ENCODE results near the gene C6orf132. TPM values are rescaled to one million over a fixed set of nuclear protein-coding genes. Genes with fewer than 3 reads are reported as not detected.

The C6orf132 gene
- total RNA-seq, 1 donor from 2014 or later, result 0.18 TPM

DNA sequence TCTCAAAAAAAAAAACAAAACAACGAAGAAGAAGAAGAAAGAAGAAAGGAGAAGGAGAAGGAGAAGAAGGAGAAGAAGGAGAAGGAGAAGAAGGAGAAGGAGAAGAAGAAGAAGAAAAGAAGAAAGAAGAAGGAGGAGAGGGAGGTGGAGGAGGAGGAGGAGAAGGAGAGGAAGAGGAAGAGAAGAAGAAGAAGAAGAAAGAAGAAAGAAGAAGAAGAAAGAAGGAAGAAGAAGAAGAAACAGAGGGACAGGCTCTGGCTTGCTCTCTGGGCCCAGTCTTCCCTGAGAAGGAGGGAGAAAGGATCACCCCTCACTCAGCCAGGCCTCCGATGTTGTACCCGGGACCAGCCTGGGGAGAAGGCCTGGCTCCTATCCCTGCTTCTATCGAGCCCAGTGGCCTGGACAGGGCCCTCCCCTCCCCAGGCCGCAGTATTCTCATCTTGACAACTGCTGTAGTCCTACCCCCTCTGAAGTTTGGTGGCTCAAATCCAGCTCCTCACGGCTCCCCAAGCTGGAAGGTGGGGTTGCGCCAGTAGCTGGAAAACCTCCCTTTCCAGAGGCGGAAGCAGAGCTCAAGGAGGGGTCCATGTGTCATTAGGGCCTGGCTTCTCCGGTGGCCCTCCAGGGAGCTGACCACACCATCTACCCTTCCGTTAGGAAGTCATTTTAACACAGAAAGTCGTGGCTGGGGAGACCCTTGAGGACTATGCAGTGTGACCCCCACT, 18.9 kb downstream of the C6orf132 start:
- DNase-seq (ENCODE audit: low spot score), result no peak
- Mint-ChIP-seq H3K4me1 (ENCODE audit: low read depth) (no peaks in the 10 kb centered on the region), H3K9me3 (no peaks in the 10 kb centered on the region), H3K27ac (no peak overlapping the region), H3K36me3 (ENCODE audit: low read depth) (no peaks in the 10 kb centered on the region), H3K27me3 (ENCODE audit: insufficient read depth) (no peaks in the 10 kb centered on the region), H3K4me3 (no peak overlapping the region)
- intact Hi-C loops (cut with micrococcal nuclease), result no loop called here

DNA sequence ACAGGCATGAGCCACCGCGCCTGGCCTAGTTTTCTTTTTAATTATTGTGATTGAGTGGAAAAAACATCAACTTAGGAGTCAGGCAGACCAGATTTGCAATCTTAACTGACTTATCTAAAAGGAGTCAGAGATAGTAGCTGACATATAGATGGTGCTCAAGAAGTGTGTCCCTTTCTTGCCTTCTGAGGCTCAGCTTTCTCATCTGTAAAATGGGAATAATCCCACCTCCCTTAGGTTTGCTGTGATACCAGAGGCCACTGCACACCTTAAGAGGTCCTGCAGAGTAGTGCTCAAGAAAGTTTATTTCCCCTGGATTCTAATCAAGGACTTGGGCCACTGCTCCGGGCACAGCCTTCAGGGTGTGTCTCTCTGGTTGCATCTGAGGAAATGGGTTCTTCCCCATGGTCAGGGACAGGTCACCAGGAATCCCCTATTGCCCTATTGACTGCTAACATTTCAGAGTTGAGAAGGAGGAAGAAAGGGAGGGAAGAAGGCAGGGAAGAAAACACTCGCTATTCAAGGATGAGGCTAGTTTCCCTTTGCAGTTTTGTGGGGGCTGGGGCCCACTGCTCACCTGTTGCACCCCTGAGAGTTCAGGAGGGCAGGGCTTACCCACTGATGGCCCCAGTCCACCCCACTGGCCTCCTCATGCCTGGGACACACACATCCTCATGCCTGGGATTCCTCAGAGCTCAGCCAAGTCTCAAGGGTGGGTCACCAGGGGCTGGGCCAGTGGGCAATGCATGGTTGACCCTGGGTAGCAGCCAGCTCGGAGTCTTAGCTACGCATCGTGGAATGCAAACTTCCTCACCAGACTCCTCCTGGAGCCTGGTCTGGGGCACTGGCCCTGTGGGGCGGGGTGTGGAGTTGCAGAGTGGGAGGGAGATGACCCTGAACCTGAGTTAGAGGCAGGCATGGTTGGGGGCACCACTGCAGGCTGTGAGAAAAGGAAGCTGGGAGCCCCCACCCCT, 21.2 kb downstream of the C6orf132 start:
- H3K9me3 Mint-ChIP-seq, result no peaks in the 10 kb centered on the region
- no peak for DNase-seq (ENCODE audit: low spot score)
- H3K36me3 Mint-ChIP-seq (ENCODE audit: low read depth), result no peaks in the 10 kb centered on the region
- intact Hi-C loops (cut with micrococcal nuclease), result no loop called here
- H3K4me1 Mint-ChIP-seq (ENCODE audit: low read depth), result no peaks in the 10 kb centered on the region
- no peak overlapping the region for H3K27ac Mint-ChIP-seq
- H3K4me3 Mint-ChIP-seq, result no peak overlapping the region
- peaks cover 3% of the 10 kb centered on the region for H3K27me3 Mint-ChIP-seq (ENCODE audit: insufficient read depth)

DNA sequence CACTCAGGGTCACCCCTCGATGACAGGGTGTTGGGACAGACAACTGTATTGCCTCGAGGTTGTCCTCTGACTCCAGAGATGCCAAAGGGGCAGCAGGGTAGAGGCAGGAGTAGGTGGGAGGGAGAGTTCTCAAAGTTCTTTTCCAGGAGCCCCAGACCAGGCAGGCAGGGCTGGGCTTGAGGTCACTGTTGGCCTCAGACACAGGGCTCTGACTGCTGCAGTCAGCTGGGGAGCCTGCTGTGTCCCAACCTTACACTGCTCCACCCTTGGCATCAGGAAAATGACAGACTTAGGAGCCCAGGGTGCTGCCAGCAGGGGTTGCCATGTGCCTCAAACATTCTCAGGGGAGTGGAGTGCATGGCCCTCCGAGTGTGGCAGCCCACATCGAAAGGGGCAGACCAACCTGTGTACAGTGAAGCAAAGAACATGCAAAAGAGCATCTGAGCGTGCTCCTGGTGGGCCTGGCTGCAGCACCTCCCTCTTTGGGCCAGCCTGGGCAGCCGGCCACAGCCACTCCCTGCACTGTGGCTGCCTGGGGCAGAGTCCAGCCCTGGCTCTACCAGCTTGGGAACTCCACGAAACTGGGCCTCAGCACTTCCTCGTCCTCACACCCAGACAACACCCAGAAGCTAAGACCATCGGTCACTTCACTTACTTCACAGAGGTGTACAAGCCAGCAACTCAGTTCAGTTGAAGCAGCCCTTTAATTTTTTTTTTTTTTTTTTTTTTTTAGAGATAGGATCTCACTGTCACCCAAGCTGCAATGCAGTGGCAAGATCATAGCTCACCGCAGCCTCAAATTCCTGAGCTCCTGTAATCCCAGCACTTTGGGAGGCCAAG, 24.0 kb downstream of the C6orf132 start:
- intact Hi-C loops (cut with micrococcal nuclease), result no loop called here

DNA sequence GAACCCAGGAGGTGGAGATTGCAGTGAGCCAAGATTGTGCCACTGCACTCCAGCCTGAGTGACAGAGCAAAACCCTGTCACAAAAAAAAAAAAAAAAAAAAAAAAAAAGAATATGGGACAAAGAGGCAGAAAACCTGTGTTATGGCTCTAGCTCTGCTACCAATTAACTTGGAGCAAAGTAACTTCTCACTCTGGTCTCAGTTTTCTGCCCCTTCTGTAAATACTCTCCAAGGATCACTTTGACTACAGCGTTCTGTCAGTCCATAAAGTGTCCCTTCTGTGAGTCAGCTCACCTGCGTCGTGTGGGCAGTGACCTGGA, 24.6 kb downstream of the C6orf132 start:
- DNase-seq (ENCODE audit: low spot score), result no peak
- Mint-ChIP-seq H3K36me3 (ENCODE audit: low read depth) (no peaks in the 10 kb centered on the region), H3K27ac (no peak overlapping the region), H3K4me1 (ENCODE audit: low read depth) (no peaks in the 10 kb centered on the region), H3K9me3 (no peaks in the 10 kb centered on the region), H3K27me3 (ENCODE audit: insufficient read depth) (peaks cover 6% of the 10 kb centered on the region), H3K4me3 (no peak overlapping the region)
- intact Hi-C loops (cut with micrococcal nuclease), result no loop called here

More for the DNA sequence above, 24.0 kb downstream of the C6orf132 start:
- H3K27ac Mint-ChIP-seq, result no peak overlapping the region
- H3K36me3 Mint-ChIP-seq (ENCODE audit: low read depth), result no peaks in the 10 kb centered on the region
- H3K4me3 Mint-ChIP-seq, result no peak overlapping the region
- no peaks in the 10 kb centered on the region for H3K9me3 Mint-ChIP-seq
- peaks cover 6% of the 10 kb centered on the region for H3K27me3 Mint-ChIP-seq (ENCODE audit: insufficient read depth)
- no peak for DNase-seq (ENCODE audit: low spot score)
- H3K4me1 Mint-ChIP-seq (ENCODE audit: low read depth), result no peaks in the 10 kb centered on the region

DNA sequence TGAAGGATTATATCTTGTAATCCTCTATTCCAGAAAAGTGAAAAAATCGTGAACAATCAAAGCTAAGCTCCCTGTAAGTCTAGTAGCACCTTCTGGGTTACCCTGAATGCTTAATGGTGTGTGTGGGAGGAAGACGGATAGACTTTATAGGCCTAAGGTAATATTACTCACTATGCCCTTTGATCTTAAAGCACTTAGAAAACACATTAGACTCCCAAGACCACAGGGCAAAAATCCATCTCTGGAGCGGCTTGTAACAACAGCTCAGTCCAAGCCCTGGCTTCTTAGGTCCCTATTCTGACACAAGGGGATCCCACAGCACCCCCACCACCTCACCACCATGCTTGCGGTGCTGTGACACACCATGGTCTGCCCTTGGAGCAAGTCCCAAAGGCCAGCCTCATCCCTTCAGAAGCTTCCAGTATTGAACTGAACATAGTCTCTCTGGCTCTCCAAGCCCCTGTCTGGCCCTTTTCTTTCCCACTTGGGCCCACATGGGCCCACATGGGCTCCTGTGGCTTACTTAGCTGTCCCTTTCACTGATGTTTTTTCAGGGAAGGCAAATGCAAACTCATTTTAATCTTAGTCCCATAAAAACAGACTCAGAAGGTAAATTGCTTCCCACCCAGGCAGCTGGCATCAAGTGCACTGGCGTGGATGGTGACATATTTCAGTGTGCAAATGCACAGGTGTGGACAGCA, 28.3 kb downstream of the C6orf132 start:
- intact Hi-C loops (cut with micrococcal nuclease), result no loop called here
- no peaks in the 10 kb centered on the region for H3K9me3 Mint-ChIP-seq
- no peak overlapping the region for H3K4me3 Mint-ChIP-seq
- H3K4me1 Mint-ChIP-seq (ENCODE audit: low read depth), result no peaks in the 10 kb centered on the region
- no peak overlapping the region for H3K27ac Mint-ChIP-seq
- H3K27me3 Mint-ChIP-seq (ENCODE audit: insufficient read depth), result peaks cover 12% of the 10 kb centered on the region
- no peak for DNase-seq (ENCODE audit: low spot score)
- no peaks in the 10 kb centered on the region for H3K36me3 Mint-ChIP-seq (ENCODE audit: low read depth)

DNA sequence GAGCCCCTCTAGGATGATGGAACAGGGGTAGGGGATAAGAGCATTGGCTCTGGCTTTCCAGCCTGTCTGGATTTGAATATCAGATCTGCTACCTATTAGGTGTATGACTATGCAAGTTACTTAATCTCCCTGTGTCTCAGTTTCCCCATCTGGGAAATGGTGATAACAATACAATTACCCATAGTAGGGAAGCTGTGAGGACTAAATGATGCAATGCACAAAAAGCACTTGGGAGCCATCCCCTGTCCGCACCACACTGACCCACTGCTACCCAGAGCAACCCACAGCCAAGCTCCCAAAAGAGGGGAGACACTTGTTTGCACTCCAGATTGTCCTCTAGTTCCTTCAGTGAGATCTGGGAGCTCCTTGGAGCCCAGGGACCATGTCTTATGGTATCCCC, 30.1 kb downstream of the C6orf132 start:
- intact Hi-C loops (cut with micrococcal nuclease), result no loop called here
- H3K27ac Mint-ChIP-seq, result no peak overlapping the region

DNA sequence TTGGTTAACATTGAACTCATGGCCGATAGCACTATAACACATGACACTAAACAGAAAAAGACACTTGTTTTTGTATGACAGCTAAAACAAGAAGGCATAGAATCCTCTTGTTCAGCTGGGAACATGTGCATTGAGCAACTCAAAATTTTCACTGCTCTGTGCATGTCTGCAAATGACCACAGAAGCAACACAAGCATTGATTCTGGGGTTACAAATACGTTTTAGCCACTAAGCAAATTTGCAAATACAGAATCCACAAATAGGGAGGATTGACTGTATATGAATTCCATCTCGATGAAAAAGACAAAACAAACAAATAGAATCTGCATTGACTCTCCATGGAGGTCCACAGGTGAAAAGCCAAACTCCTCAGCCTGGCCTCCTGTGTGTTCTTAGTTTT, 31.7 kb downstream of the C6orf132 start:
- no peak overlapping the region for H3K27ac Mint-ChIP-seq
- H3K36me3 Mint-ChIP-seq (ENCODE audit: low read depth), result no peaks in the 10 kb centered on the region
- no peak overlapping the region for H3K4me3 Mint-ChIP-seq

More for the DNA sequence above, 30.1 kb downstream of the C6orf132 start:
- Mint-ChIP-seq H3K4me1 (ENCODE audit: low read depth) (no peaks in the 10 kb centered on the region), H3K4me3 (no peak overlapping the region), H3K9me3 (no peaks in the 10 kb centered on the region), H3K27me3 (ENCODE audit: insufficient read depth) (peaks cover 12% of the 10 kb centered on the region), H3K36me3 (ENCODE audit: low read depth) (no peaks in the 10 kb centered on the region)
- no peak for DNase-seq (ENCODE audit: low spot score)

DNA sequence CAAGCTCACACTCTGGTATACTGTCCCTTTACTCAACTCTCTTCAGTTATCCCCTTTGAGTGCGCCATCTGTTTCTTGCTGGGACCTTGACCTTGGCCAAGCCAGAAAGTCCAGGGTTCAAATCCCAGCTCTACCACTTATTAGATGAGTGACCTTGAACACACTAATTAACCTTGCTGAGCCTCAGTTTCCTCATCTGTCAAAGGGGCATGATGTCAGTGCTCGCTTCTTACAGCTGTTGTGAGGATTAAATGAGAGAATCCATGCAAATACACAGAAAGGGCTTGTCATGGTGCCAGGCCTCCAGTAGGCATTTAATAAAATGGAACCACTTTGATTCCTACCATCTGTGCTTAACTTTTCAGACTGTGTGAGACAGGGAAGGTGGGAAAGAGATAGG, 34.3 kb downstream of the C6orf132 start:
- H3K27ac Mint-ChIP-seq, result no peak overlapping the region
- intact Hi-C loops (cut with micrococcal nuclease), result no loop called here

More for the DNA sequence above, 31.7 kb downstream of the C6orf132 start:
- Mint-ChIP-seq H3K4me1 (ENCODE audit: low read depth) (no peaks in the 10 kb centered on the region), H3K9me3 (no peaks in the 10 kb centered on the region), H3K27me3 (ENCODE audit: insufficient read depth) (peaks cover 9% of the 10 kb centered on the region)
- intact Hi-C loops (cut with micrococcal nuclease), result no loop called here
- no peak for DNase-seq (ENCODE audit: low spot score)

DNA sequence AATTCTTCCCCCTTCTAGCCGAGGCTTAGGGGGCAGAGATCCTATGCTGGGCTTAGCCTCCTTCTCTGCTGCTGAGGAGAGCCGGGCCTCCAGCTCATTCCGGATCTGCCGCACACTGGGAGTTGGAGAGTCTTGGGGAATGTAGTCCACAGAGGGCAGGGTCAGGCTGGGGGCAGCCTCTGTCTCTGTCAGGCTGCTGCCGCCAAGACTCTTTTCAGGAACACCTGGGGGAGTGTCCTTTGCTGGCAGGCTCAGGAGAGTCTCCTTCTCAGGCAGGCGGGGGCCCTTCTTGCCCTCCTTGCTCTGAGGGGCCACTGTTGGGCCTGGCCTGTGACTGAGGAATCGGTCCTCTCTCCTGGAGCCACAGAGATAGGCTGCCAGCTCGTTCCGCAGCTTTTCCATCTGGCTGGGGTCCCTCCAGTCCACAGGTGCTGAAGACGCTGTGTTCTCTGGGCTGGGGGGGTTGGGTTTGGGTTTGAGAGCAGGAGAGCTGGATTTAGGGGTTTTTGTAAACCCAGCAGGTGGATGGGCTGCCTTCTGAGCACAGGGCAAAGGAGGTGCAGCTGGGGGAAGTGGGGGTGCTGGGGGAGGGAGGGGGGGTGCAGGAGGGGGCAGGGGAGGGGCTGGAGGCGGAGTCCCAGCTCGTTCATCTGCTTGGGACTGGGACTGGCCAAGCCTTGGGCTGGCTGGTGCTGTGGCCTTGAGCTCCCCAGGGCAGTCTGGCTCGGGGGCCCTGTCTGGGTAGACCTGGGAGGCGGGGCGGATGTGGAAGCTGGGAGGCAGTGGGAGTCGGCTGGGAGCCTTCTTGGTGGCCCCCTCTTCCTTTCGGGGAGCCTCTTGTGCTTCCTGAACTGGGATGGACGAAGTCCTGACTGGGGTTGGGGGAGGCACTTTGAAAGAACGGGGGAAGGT, 36.1 kb downstream of the C6orf132 start:
- Mint-ChIP-seq H3K27me3 (ENCODE audit: insufficient read depth) (peaks cover 3% of the 10 kb centered on the region), H3K4me3 (no peak overlapping the region), H3K27ac (no peak overlapping the region), H3K36me3 (ENCODE audit: low read depth) (no peaks in the 10 kb centered on the region), H3K4me1 (ENCODE audit: low read depth) (peaks cover 23% of the 10 kb centered on the region), H3K9me3 (no peaks in the 10 kb centered on the region)
- DNase-seq (ENCODE audit: low spot score), result no peak
- intact Hi-C loops (cut with micrococcal nuclease), result no loop called here

More for the DNA sequence above, 34.3 kb downstream of the C6orf132 start:
- H3K4me3 Mint-ChIP-seq, result no peak overlapping the region
- no peaks in the 10 kb centered on the region for H3K36me3 Mint-ChIP-seq (ENCODE audit: low read depth)
- H3K4me1 Mint-ChIP-seq (ENCODE audit: low read depth), result peaks cover 10% of the 10 kb centered on the region
- H3K9me3 Mint-ChIP-seq, result no peaks in the 10 kb centered on the region
- H3K27me3 Mint-ChIP-seq (ENCODE audit: insufficient read depth), result peaks cover 7% of the 10 kb centered on the region
- DNase-seq (ENCODE audit: low spot score), result no peak

DNA sequence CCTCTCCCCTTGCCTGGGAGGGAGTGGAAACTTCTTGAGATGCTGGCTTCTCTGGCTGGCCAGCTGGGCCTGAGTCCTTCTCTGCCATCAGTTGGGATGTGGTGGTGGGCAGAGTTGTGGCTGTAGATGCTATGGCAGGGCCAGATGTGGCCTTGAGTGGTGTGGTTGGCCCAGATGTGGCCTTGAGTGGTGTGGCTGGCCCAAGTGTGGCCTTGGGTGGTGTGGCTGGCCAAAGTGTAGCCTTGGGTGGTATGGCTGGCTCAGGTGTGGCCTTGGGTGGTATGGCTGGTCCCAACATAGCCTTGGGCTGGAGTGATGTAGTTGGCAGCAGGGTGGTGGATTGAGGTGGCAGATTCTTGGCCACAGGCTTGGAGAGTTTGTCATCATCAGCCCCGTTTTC, 36.7 kb downstream of the C6orf132 start:
- no peak for DNase-seq (ENCODE audit: low spot score)
- no peak overlapping the region for H3K4me3 Mint-ChIP-seq
- peaks cover 2% of the 10 kb centered on the region for H3K27me3 Mint-ChIP-seq (ENCODE audit: insufficient read depth)
- intact Hi-C loops (cut with micrococcal nuclease), result loop anchor here (2.0 kb wide), 2 partner anchors 259 to 319 kb away; partner anchors contain the start of gene TOMM6
- no peaks in the 10 kb centered on the region for H3K36me3 Mint-ChIP-seq (ENCODE audit: low read depth)
- peaks cover 27% of the 10 kb centered on the region for H3K4me1 Mint-ChIP-seq (ENCODE audit: low read depth)
- H3K27ac Mint-ChIP-seq, result no peak overlapping the region
- H3K9me3 Mint-ChIP-seq, result no peaks in the 10 kb centered on the region

DNA sequence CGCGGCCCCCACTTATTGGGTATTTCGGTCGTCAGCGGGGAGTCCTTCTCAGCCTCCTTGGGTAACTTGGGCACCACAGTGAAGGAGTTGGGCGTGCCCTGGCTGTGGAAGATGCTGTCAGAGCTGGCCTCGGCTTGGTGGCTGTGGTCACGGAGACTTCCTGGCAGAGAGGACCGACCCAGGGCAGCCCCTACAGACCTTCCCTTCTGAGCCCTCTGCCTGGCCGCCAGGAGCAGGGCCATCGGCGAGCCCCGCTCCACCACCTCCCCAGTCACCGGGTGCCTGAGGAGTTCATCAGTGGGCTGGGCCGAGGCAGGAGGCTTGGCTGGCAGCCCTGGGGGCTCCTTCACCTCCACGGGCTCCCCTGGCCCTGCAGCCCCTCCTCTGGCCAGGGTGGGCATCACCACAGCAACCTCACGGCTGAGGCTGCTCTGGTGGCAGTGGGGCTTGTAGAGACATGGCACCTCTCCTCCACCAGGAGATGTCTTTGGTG, 37.2 kb downstream of the C6orf132 start:
- intact Hi-C loops (cut with micrococcal nuclease), result loop anchor here (2.0 kb wide), 2 partner anchors 258 to 318 kb away; partner anchors contain the start of gene TOMM6
- DNase-seq (ENCODE audit: low spot score), result no peak
- Mint-ChIP-seq H3K27ac (no peak overlapping the region), H3K4me1 (ENCODE audit: low read depth) (peaks cover 32% of the 10 kb centered on the region), H3K4me3 (peak overlapping the region; percentile 54), H3K27me3 (ENCODE audit: insufficient read depth) (peaks cover 1% of the 10 kb centered on the region), H3K36me3 (ENCODE audit: low read depth) (no peaks in the 10 kb centered on the region), H3K9me3 (no peaks in the 10 kb centered on the region)

Measured in activated T-helper 1 cell treated with anti-CD3 and anti-CD28 coated beads, Interleukin-12 subunit alpha, Interleukin-12 subunit beta, Interleukin-2, Interleukin-4 antibody, amounts not matched to agents 30 ng/mL and 10 ng/mL and 1 ng/mL, durations not matched to agents 14 hours and 24 hours and 36 hours (primary cell).